Heart left ventricle (tissue), 13 donors: ENCODE data around the gene TRMT5.

Experiments
- CTCF ChIP-seq, 12 donors: fragments of 200-600 bp; sonication (generic) in 4 of 12; IDR thresholded peaks; one replicate each; pipeline versions ENCODE4 v1.5.0 to v1.8.0; 2018 to 2022; ENCODE audit warnings: antibody characterized with exemption in 12 of 12, mild to moderate bottlenecking in 5 of 12
- POLR2A ChIP-seq, 2 donors: fragments of 450-650 bp; IDR thresholded peaks; one replicate each; pipeline ENCODE4 v1.6.1; 2017; ENCODE audit warnings: antibody characterized with exemption in 2 of 2, mild to moderate bottlenecking in 2 of 2, moderate library complexity in 2 of 2
- donor health status: ischemic (EF 13 %, LVEDD 7.1; RV severe dilation, severe dysfunction).
- donor health status: DM: no; HTN: yes; CAD: no.
- donor health status: DM: no; HTN: no; CAD: no.
- donor health status: ischemic (EF 25% LVEDD 6.9; RV normal size, moderate dysfunction).
- donor health status: ischemic (EF 25% LVEDD 5.7; RV mildly dilated, moderate dysfunction).
- donor health status: ischemic (EF 35%, LVEDD 5.7; RV mildly dilated, moderate dysfunction).
- donor health status: nonischemic (EF 11% LVEDD 7.7; RV severe dilation, severe dysfunction).
- donor health status: DM: yes; HTN: yes; CAD: no.
- donor health status: PGD.
- donor health status: ischemic (EF 29% LVEDD 5.4; RV normal size, mild dysfunction).
- donor health status: nonischemic (EF 23%, LVEDD 6.1; RV moderate dilation, normal function).

DNA sequence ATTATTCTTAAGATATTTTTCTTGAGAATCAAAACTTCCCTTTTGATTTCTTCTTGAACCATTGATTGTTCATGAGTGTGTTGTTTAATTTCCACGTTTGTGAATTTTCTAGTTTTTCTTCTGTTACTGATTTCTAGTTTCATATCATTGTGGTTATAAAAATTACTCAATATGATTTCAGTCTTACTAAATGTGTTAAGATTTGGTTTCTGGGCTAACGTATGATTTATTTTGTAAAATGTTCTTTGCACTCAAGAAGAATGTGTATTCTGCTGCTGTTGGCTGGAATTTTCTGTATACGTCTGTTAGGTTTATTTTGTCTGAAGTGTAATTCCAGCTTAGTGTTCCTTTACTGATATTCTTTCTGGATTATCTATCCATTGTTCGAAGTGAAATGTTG is 24.7 kb downstream of the TRMT5 start:
- TF ChIP-seq CTCF (IDR thresholded peaks at IDR 0.05): no peak
- no peak for TF ChIP-seq POLR2A (IDR thresholded peaks at IDR 0.05)
